A549 (cell line): ENCODE measurements around the gene SLC28A1. TPM values are rescaled to one million over a fixed set of nuclear protein-coding genes. Genes with fewer than 3 reads are reported as not detected.

Experiments
- ATAC-seq, 2 experiments: fragments of 200-7000 bp in 1 of 2; fragments of >200 bp in 1 of 2; cut with Nextera tagmentation in 1 of 2; cut with Tn5 transposase in 1 of 2; 3 replicates each; pipeline versions ENCODE4 v1.8.0 to v1.9.1; 2018 to 2020; ENCODE audit warnings: mild to moderate bottlenecking in 1 of 2, moderate library complexity in 1 of 2
- CTCF ChIA-PET: fragments of 300-600 bp; sonication (Branson Sonifier 250); formaldehyde crosslinking; extraction: SDS; loops from one replicate; lab custom pipeline; 2021; ENCODE audit warnings: antibody characterized with exemption, inconsistent platforms; lab: Yijun Ruan, JAX
- POLR2A ChIA-PET: fragments of 350-600 bp; formaldehyde crosslinking; extraction: SDS; loops from one replicate; lab custom pipeline; 2021; ENCODE audit warnings: antibody characterized with exemption, inconsistent platforms; lab: Yijun Ruan, JAX
- DNase-seq, 2 experiments: peaks; one replicate each; pipeline versions ENCODE4 v3.0.0 to v3.0.0-alpha.2; 2011 to 2016; ENCODE audit warnings: low read depth in 1 of 2, low spot score in 1 of 2
- FAIRE-seq: peaks from 2 replicates; lab custom pipeline; 2011; peaks lifted over from hg19 to GRCh38; lab: Jason Lieb, UNC
- H3K27ac ChIP-seq, 2 experiments: fragments of >200 bp; sonication (Bioruptor Twin); formaldehyde crosslinking; 3 replicates each; pipeline ENCODE4 v1.5.1; 2016 to 2017
- H3K4me1 ChIP-seq: fragments of >200 bp; sonication (Bioruptor Twin); formaldehyde crosslinking; 3 replicates; pipeline ENCODE4 v1.6.1; 2016
- H3K4me2 ChIP-seq: fragments of >200 bp; sonication (Bioruptor Twin); formaldehyde crosslinking; 3 replicates; pipeline ENCODE4 v1.6.1; 2016
- H3K4me3 ChIP-seq: fragments of >200 bp; sonication (Bioruptor Twin); formaldehyde crosslinking; 3 replicates; pipeline ENCODE4 v1.5.1; 2016
- H3K9me3 ChIP-seq: fragments of >200 bp; sonication (Bioruptor Twin); formaldehyde crosslinking; 3 replicates; pipeline ENCODE4 v1.6.1; 2016
- BHLHE40 ChIP-seq: IDR thresholded peaks from 2 replicates; pipeline ENCODE4 v1.6.1; 2012; ENCODE audit warnings: low read depth, low read length, inconsistent platforms
- CBX8 ChIP-seq: fragments of 200-600 bp; sonication (generic); IDR thresholded peaks from 2 replicates; pipeline ENCODE4 v1.6.1; 2016
- CEBPB ChIP-seq, 2 experiments: fragments of >200 bp in 1 of 2; sonication (Bioruptor Twin) in 1 of 2; formaldehyde crosslinking in 1 of 2; IDR thresholded peaks; 2 replicates each; pipeline ENCODE4 v1.6.1; 2012 to 2016
- EHF ChIP-seq: fragments of 250-450 bp; sonication (Bioruptor Pico); IDR thresholded peaks from 2 replicates; pipeline ENCODE4 v1.5.0; 2020; ENCODE audit warnings: mild to moderate bottlenecking
- EP300 ChIP-seq, 2 experiments: fragments of >200 bp; sonication (Bioruptor Twin); formaldehyde crosslinking; IDR thresholded peaks; 2 replicates in 1 of 2; 3 replicates in 1 of 2; pipeline ENCODE4 v1.6.1; 2016 to 2017
- FOXS1 ChIP-seq: fragments of 250-450 bp; sonication (Bioruptor Pico); IDR thresholded peaks from 2 replicates; pipeline ENCODE4 v1.5.0; 2020; ENCODE audit warnings: mild to moderate bottlenecking, moderate library complexity
- GATA3 ChIP-seq: IDR thresholded peaks from 2 replicates; pipeline ENCODE4 v1.6.1; 2012; ENCODE audit warnings: borderline replicate concordance
- HOXB5 ChIP-seq: fragments of 250-450 bp; sonication (Bioruptor Pico); IDR thresholded peaks from 2 replicates; pipeline ENCODE4 v1.5.0; 2020; ENCODE audit warnings: mild to moderate bottlenecking, moderate library complexity
- KDM5A ChIP-seq: fragments of 200-600 bp; sonication (generic); IDR thresholded peaks from 2 replicates; pipeline ENCODE4 v1.6.1; 2016; ENCODE audit warnings: antibody characterized with exemption, mild to moderate bottlenecking
- MAFK ChIP-seq: fragments of 450-650 bp; IDR thresholded peaks from 2 replicates; pipeline ENCODE4 v1.6.1; 2014; ENCODE audit not compliant: partially characterized antibody
- MYC ChIP-seq: IDR thresholded peaks from 2 replicates; pipeline ENCODE4 v1.6.1; 2012; ENCODE audit warnings: mild to moderate bottlenecking, inconsistent platforms, low read length, improper control_type of control experiment, borderline replicate concordance
- NPAS2 ChIP-seq: fragments of 250-450 bp; sonication (Bioruptor Pico); IDR thresholded peaks from 2 replicates; pipeline ENCODE4 v1.8.0; 2022; ENCODE audit warnings: mild to moderate bottlenecking, moderate library complexity, borderline replicate concordance
- NR3C1 ChIP-seq: fragments of >200 bp; sonication (Bioruptor Twin); formaldehyde crosslinking; IDR thresholded peaks from 3 replicates; pipeline ENCODE4 v1.6.1; 2017
- POLR2A ChIP-seq: IDR thresholded peaks from 2 replicates; pipeline ENCODE4 v1.6.1; 2012; ENCODE audit warnings: mild to moderate bottlenecking, low read length
- RAD21 ChIP-seq, 2 experiments: fragments of >200 bp in 1 of 2; sonication (Bioruptor Twin) in 1 of 2; formaldehyde crosslinking in 1 of 2; IDR thresholded peaks in 1 of 2; conservative IDR thresholded peaks in 1 of 2; 2 replicates in 1 of 2; 3 replicates in 1 of 2; pipeline ENCODE4 v1.6.1; 2012 to 2018; ENCODE audit warnings: inconsistent platforms in 1 of 2
- RCOR1 ChIP-seq: fragments of 150-350 bp; IDR thresholded peaks from 2 replicates; pipeline ENCODE4 v1.6.1; 2014; ENCODE audit warnings: antibody characterized with exemption, low read length, low read depth
- REST ChIP-seq: fragments of 200-600 bp; sonication (generic); IDR thresholded peaks from 2 replicates; pipeline ENCODE4 v1.6.1; 2016; ENCODE audit warnings: antibody characterized with exemption, mild to moderate bottlenecking, moderate library complexity
- RFX5 ChIP-seq: fragments of 450-650 bp; IDR thresholded peaks from 2 replicates; pipeline ENCODE4 v1.7.1; 2014; ENCODE audit warnings: antibody characterized with exemption, mild to moderate bottlenecking, moderate library complexity
- WGBS: methylation state at CpG from one replicate; pipeline ENCODE4 v1.1.6; 2017; ENCODE audit errors: missing lambda C conversion rate; 5-methylcytosine and 5-hydroxymethylcytosine counted together
- polyA plus RNA-seq, 4 experiments: library from polyadenylated mRNA; depleted of rRNA in 3 of 4; stranded (reverse); fragments of >200 nt; fragmentation: RNase III in 1 of 4; extraction: RNeasy Plus Mini Kit Qiagen cat#74134 plus additional on column Dnase treatment in 1 of 4; gene quantifications; 2 replicates in 3 of 4; 3 replicates in 1 of 4; pipeline ENCODE4 v1.2.3, GENCODE V29; 2011 to 2017

SLC28A1 gene
- polyA plus RNA-seq, 2 of the 4 experiments (the other 2 are of a cell fraction), result 0.06 to 0.13 TPM

- POLR2A ChIA-PET, result no interaction called here
- no peak for DNase-seq
- FAIRE-seq, result no peak
- TF ChIP-seq EP300 (IDR thresholded peaks at IDR 0.05), result no peak
- TF ChIP-seq KDM5A, result no peak
- TF ChIP-seq CBX8, result no peak
- no peak for TF ChIP-seq RAD21 (conservative IDR thresholded peaks at IDR 0.05 in 1 of 2, IDR thresholded peaks at IDR 0.05 in 1 of 2)
- TF ChIP-seq EHF (CRISPR knock-in tag), result no peak
- no peak for TF ChIP-seq BHLHE40
- TF ChIP-seq MYC, result no peak
- TF ChIP-seq HOXB5 (CRISPR knock-in tag), result no peak
- no peak for TF ChIP-seq FOXS1 (CRISPR knock-in tag)
- TF ChIP-seq MAFK, result no peak
- no peak for TF ChIP-seq CEBPB (IDR thresholded peaks at IDR 0.05)
- TF ChIP-seq RCOR1, result no peak
- TF ChIP-seq GATA3, result no peak
- no peak for TF ChIP-seq REST
- Histone ChIP-seq H3K27ac (peak overlapping the region in 1 of 2 experiments; percentile 24; a peak in 2 of 6 replicates), H3K4me3 (no peak overlapping the region), H3K4me1 (peaks cover 12% of the 10 kb centered on the region), H3K4me2 (no peak overlapping the region), H3K9me3 (no peaks in the 10 kb centered on the region)
- WGBS, result 93% methylated on average over 5 of the region's 5 CpGs
- CTCF ChIA-PET, result interaction anchor here (0.7 to 2.9 kb wide), 5 partner anchors 21 to 193 kb away, joined by 3 to 15 read pairs (median 3); no protein-coding TSS in a partner anchor
- no peak for ATAC-seq
These were observed 91.4 kb downstream of the SLC28A1 start for GRCh38 chr15:84975871-84976351.

- CTCF ChIA-PET, result interaction anchor here (1.0 to 2.9 kb wide), 3 partner anchors 23 to 103 kb away, joined by 3 to 15 read pairs (median 5); no protein-coding TSS in a partner anchor
- H3K4me1 ChIP-seq, result peaks cover 12% of the 10 kb centered on the region
- FAIRE-seq, result no peak
These were observed 92.4 kb downstream of the SLC28A1 start for GRCh38 chr15:84976746-84977345.

More at GRCh38 chr15:84976746-84977345, 92.4 kb downstream of the SLC28A1 start:
- no peak for ATAC-seq
- no peak overlapping the region for H3K27ac ChIP-seq
- H3K4me3 ChIP-seq, result no peak overlapping the region
- 90% methylated on average over 10 of the region's 10 CpGs for WGBS
- POLR2A ChIA-PET, result no interaction called here
- H3K9me3 ChIP-seq, result no peaks in the 10 kb centered on the region
- TF ChIP-seq NPAS2 (CRISPR knock-in tag) (no peak), NR3C1 (no peak), POLR2A (no peak), RFX5 (no peak), REST (no peak), RCOR1 (no peak)
- TF ChIP-seq, all 56 proteins: peak for 0
- no peak for DNase-seq
- no peak overlapping the region for H3K4me2 ChIP-seq
